Measurements from ENCODE around the gene CYS1. TPM values are rescaled to one million over a fixed set of nuclear protein-coding genes. Genes with fewer than 3 reads are reported as not detected.
"Not testable (repeated sequence)": the region's sequence is repeated elsewhere in the genome, so short reads cannot be mapped to it uniquely, and the experiment has no call there.

The CYS1 gene
- total RNA-seq, 2 donors from 2014 or later = 0.29 to 0.44 TPM

GRCh38 chr2:10012963-10013461 lies 67.2 kb downstream of the CYS1 start:
- Mint-ChIP-seq H3K9me3 (no peaks in the 10 kb centered on the region), H3K27ac (no peak overlapping the region), H3K27me3 (ENCODE audit: insufficient read depth) (no peaks in the 10 kb centered on the region), H3K4me1 (no peaks in the 10 kb centered on the region), H3K36me3 (ENCODE audit: low read depth) (no peaks in the 10 kb centered on the region), H3K4me3 (no peak overlapping the region)
- Histone ChIP-seq H3K27ac (ENCODE audit: low read depth, low read length) (no peak overlapping the region), H3K27me3 (ENCODE audit: control insufficient read depth, insufficient read depth, low read length, poor library complexity, severe bottlenecking) (no peaks in the 10 kb centered on the region), H3K36me3 (ENCODE audit: control insufficient read depth, insufficient read depth, low read length) (no peaks in the 10 kb centered on the region), H3K4me1 (ENCODE audit: control insufficient read depth, insufficient read depth, low read length) (no peaks in the 10 kb centered on the region), H3K4me3 (ENCODE audit: low read length) (no peak overlapping the region), H3K9me3 (ENCODE audit: control insufficient read depth, low read length) (no peaks in the 10 kb centered on the region), H3K9ac (ENCODE audit: extremely low read depth, low read length, poor library complexity, severe bottlenecking) (no peak overlapping the region)
- no peak for TF ChIP-seq CTCF (conservative IDR thresholded peaks at IDR 0.05)
- DNase-seq = no peak
- 89 to 91% methylated on average over 24 to 29 of the region's 29 CpGs for WGBS, 2 experiments (ENCODE audit: insufficient coverage in 1 of 2, insufficient read length in 1 of 2)

GRCh38 chr2:10012366-10012962 lies 67.7 kb downstream of the CYS1 start:
- H3K9me3 Mint-ChIP-seq; H3K36me3 ChIP-seq (ENCODE audit: control insufficient read depth, insufficient read depth, low read length); H3K4me3 ChIP-seq (ENCODE audit: low read length); DNase-seq; H3K4me3 Mint-ChIP-seq; H3K4me1 Mint-ChIP-seq; H3K27me3 ChIP-seq (ENCODE audit: control insufficient read depth, insufficient read depth, low read length, poor library complexity, severe bottlenecking); H3K27ac ChIP-seq (ENCODE audit: low read depth, low read length); H3K27me3 Mint-ChIP-seq (ENCODE audit: insufficient read depth); H3K36me3 Mint-ChIP-seq (ENCODE audit: low read depth); H3K9ac ChIP-seq (ENCODE audit: extremely low read depth, low read length, poor library complexity, severe bottlenecking); H3K4me1 ChIP-seq (ENCODE audit: control insufficient read depth, insufficient read depth, low read length); H3K27ac Mint-ChIP-seq; H3K9me3 ChIP-seq (ENCODE audit: control insufficient read depth, low read length): not testable (repeated sequence)
- WGBS, 2 experiments (ENCODE audit: insufficient coverage in 1 of 2, insufficient read length in 1 of 2) = 95 to 98% methylated on average over 15 to 33 of the region's 37 CpGs

GRCh38 chr2:10011606-10012325 lies 68.4 kb downstream of the CYS1 start:
- not testable (repeated sequence) for H3K9me3 ChIP-seq (ENCODE audit: control insufficient read depth, low read length); H3K27ac ChIP-seq (ENCODE audit: low read depth, low read length); H3K27ac Mint-ChIP-seq; H3K9ac ChIP-seq (ENCODE audit: extremely low read depth, low read length, poor library complexity, severe bottlenecking); DNase-seq; H3K36me3 ChIP-seq (ENCODE audit: control insufficient read depth, insufficient read depth, low read length); H3K36me3 Mint-ChIP-seq (ENCODE audit: low read depth); H3K4me3 Mint-ChIP-seq; H3K4me3 ChIP-seq (ENCODE audit: low read length); H3K4me1 Mint-ChIP-seq; H3K9me3 Mint-ChIP-seq; H3K27me3 Mint-ChIP-seq (ENCODE audit: insufficient read depth); H3K4me1 ChIP-seq (ENCODE audit: control insufficient read depth, insufficient read depth, low read length); H3K27me3 ChIP-seq (ENCODE audit: control insufficient read depth, insufficient read depth, low read length, poor library complexity, severe bottlenecking)
- WGBS, 2 experiments (ENCODE audit: insufficient coverage in 1 of 2, insufficient read length in 1 of 2) = 88 to 92% methylated on average over 20 to 41 of the region's 61 CpGs

- not testable (repeated sequence) for H3K9ac ChIP-seq (ENCODE audit: extremely low read depth, low read length, poor library complexity, severe bottlenecking); H3K36me3 Mint-ChIP-seq (ENCODE audit: low read depth); H3K9me3 ChIP-seq (ENCODE audit: control insufficient read depth, low read length); H3K27ac ChIP-seq (ENCODE audit: low read depth, low read length); H3K27me3 Mint-ChIP-seq (ENCODE audit: insufficient read depth); H3K4me3 Mint-ChIP-seq; H3K4me1 ChIP-seq (ENCODE audit: control insufficient read depth, insufficient read depth, low read length); H3K27ac Mint-ChIP-seq; H3K4me1 Mint-ChIP-seq; H3K27me3 ChIP-seq (ENCODE audit: control insufficient read depth, insufficient read depth, low read length, poor library complexity, severe bottlenecking); H3K9me3 Mint-ChIP-seq; H3K36me3 ChIP-seq (ENCODE audit: control insufficient read depth, insufficient read depth, low read length); DNase-seq; H3K4me3 ChIP-seq (ENCODE audit: low read length)
- 96 to 97% methylated on average over 46 to 52 of the region's 52 CpGs for whole genome bisulfite sequencing, 2 experiments (ENCODE audit: insufficient coverage in 1 of 2, insufficient read length in 1 of 2)
These were observed 69.2 kb downstream of the CYS1 start for GRCh38 chr2:10010861-10011605.

Data from endodermal cell (in vitro differentiated cells).